Measurements from ENCODE around the gene WIPF2.

Gene WIPF2

DNA sequence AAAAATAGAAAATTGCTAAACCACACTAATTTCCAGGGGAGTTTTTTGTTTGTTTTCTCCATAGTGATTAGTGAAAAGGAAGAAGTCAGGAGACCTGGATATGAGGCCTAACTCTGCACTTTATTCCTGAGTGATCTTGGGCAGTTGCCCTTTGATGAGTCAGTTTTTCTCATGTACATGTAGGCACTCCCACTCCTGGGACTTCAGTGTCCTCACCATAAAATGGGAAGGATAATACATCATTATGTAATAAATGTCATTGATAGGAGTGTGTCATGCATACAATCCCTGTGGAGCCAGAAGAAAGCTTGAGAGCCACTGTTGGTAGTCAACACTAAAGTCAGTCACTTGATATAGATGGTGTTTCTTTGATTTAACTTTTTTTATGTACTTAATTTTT is 32.5 kb downstream of the WIPF2 start:
- peak; percentile 69 for DNase-seq (ENCODE audit: low spot score)

GRCh38 chr17:40253565-40253964 is 34.5 kb downstream of the WIPF2 start:
- no peak for DNase-seq (ENCODE audit: low spot score)

DNA sequence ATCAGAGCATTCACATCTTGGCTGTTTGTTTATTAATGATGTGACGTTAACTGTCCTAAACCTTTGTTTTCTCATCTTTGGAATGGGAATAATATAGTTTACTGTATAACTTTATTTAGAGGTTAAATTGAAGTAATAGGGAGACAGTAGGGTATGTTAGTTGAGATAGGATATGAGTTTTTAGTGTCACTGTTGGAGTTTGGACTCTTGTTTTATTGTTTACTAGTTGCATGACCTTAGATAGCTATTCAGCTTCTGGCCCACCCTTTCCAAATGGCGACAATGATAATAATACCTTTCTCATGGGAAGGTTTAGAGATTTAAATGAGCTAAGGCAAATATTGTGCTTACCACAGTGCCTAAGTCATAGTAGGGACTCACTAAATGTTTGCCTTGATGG is 40.4 kb downstream of the WIPF2 start:
- DNase-seq (ENCODE audit: low spot score): no peak

DNA sequence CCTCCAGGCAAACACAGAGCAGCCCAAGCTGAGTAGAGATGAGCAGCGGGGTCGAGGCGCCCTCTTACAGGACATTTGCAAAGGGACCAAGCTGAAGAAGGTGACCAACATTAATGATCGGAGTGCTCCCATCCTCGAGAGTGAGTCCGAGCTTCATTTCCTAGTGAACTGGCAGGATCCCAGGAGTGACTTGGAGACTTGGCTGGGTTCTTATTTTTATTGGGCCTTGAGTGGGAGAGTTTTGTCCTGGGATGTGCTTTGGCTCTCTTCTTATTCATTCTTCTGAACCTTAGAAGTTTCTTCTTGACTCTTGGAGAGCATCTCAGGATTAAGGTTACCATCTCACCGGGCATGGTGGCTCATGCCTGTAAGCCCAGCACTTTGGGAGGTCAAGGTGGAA is 41.4 kb downstream of the WIPF2 start:
- DNase-seq (ENCODE audit: low spot score): no peak

GRCh38 chr17:40264458-40265185 is 45.5 kb downstream of the WIPF2 start:
- DNase-seq (ENCODE audit: low spot score): no peak

DNA sequence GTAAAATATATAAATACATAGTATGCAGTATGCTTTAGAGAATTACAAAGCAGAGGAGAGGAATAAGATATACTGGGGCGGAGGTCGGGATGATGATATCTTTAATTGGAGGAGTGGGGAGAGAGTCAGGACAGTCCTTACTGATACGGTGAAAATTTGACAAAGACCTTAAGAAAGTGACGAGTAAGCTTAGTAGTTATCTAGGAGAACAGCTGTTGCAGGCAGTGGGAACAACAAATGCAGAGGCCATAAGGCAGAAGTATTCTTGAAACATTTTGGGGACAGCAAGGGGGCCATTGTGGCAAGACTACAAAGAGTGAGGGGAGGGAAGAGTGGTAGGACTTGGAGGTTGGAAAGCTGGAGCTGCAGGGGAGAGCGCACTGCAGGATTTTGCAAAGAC is 46.2 kb downstream of the WIPF2 start:
- no peak for DNase-seq (ENCODE audit: low spot score)

GRCh38 chr17:40266882-40267281 is 47.8 kb downstream of the WIPF2 start:
- no peak for DNase-seq (ENCODE audit: low spot score)

DNA sequence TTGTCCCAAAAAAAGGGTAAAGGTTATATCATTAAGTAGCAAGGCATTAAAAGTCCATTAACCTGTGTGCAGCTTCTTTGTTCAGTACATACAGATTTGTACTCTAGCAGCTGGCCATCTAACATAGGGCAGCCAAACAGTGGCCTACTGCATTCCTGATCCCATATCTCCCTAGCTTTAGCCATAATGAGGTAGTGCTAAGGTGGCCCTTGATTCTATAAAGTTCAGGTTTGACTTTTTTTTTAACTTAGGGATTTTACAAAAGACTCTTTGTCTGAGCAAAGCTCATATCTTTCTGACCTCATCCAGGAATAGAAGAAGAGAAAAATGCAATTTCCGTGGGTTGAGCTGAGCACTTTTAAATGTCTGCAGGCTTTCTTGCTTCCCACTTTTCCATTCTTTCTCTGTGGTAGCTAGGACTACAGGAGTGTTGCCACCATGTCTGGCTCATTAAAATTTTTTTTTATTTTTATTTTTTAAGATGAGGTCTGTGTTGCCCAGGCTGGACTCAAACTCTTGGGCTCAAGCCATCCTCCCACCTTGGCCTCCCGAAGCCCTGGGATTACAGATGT is 49.1 kb downstream of the WIPF2 start:
- no peak for DNase-seq (ENCODE audit: low spot score)

DNA sequence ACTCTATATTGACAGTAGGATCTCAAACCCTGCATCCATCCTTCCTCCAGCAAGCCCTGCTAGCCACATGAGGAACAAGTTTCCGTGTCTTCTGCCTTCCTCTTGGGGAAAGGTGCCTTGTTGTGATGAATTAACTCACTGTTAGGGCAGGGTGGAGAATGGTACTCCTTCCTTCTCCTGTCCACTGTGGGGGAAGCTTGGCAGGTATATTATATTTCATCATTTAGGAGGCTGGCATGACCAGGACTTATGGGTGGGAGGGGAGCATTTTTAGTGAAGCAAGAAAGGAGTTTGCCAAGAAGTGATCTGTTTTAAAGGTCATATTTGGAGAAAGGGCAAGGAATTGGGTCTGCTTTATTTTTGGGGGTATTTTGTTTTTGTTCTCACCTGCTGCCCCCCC is 59.3 kb downstream of the WIPF2 start:
- DNase-seq (ENCODE audit: low spot score): no peak

DNA sequence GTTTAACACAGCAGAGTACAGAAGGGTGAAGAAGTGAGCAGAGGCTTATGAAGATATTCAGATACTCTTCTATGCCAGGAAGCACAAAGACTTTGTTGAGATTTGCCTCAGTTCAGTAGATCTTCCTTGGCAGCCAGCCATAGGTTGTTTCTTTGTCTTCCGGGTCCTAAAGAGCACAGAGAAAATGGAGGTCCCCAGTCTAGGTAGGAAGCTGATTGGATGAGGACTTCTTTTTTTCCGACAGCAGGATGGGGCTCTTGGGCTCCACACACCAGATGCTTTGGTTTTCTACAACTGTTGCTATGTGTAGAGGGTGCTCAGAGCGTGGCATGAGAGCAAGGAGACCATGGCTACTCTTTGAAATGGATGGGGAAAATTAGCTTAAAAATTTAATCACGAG is 60.3 kb downstream of the WIPF2 start:
- no peak for DNase-seq (ENCODE audit: low spot score)

GRCh38 chr17:40281663-40282062 is 62.6 kb downstream of the WIPF2 start:
- no peak for DNase-seq (ENCODE audit: low spot score)

GRCh38 chr17:40283662-40284061 is 64.6 kb downstream of the WIPF2 start:
- DNase-seq (ENCODE audit: low spot score): peak; percentile 71

DNA sequence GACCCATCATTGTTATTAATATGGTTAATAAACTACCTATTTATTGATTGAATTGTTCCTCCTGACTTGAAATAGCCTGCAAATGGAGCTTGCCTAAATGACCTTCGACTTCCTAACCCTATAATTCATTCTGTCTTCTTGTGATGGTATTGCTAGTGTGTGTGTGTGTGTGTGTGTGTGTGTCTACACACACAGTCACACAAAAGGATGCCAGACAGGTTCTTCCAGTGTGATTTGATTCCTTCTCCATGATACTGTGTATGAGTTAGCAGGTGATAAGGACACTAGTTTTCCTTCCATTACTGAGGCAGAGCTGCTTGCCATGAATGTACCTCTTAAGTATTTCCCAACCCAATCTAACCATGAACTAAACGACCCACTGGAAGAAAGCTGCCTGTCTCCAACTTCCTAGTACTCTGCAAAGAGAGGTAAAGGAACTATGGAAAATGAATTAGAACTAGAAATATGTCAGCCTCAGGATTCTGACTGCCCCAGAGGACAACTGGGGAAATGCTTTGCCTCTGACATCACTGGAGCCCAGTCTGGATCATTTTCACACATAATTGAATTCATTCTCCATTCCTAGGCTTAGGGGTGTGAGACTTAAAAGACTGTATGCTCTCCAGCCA is 65.1 kb downstream of the WIPF2 start:
- peak; percentile 78 for DNase-seq (ENCODE audit: low spot score)

DNA sequence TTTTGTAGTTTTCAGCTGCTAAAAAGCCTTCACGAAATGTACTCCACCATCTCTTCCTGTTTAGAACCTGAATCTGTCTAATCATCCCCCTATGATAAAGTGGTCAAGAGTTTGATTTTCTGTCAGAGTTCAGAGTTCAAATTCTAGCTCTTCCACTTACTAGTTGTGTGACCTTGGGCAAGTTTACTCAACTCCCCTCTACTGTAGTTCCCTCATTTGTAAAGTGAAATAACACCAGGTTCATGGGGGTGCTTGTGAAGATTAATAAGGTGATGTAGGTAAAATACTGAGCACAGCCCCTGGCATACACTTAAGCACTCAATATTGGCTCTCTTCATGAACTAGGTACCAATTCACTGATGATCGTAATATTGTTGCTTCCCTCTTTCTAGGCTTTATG is 67.4 kb downstream of the WIPF2 start:
- no peak for DNase-seq (ENCODE audit: low spot score)

- DNase-seq (ENCODE audit: low spot score): no peak
Measured at GRCh38 chr17:40287159-40287493, 68.0 kb downstream of the WIPF2 start.

- peak; percentile 98 for DNase-seq (ENCODE audit: low spot score)
Measured at GRCh38 chr17:40287494-40288369, 68.6 kb downstream of the WIPF2 start, which contains the start of gene CDC6. CDC6 (plus strand) TSS chr17:40287879; CDS start chr17:40289421, 1,542 bp downstream.

DNA sequence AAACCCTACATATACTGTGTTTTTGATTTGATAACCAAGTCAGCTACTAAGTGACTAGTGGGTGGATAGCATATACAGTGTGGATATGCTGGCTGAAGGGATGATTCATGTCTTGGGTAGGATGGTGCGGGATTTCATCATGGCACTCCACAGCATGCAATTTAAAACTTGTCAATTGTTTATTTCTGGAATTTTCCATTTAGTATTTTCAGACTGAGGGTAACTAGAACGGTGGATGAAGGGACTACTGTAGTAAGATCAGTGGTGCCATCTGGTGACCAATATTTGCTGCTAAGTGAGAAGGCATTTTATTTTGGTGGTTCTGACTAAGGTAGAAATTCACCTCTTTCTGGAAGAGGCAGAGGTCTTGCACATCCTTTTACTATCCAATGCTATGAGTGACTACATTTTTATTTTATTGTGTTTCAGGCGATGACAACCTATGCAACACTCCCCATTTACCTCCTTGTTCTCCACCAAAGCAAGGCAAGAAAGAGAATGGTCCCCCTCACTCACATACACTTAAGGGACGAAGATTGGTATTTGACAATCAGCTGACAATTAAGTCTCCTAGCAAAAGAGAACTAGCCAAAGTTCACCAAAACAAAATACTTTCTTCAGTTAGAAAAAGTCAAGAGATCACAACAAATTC is 71.7 kb downstream of the WIPF2 start:
- DNase-seq (ENCODE audit: low spot score): peak; percentile 69

DNA sequence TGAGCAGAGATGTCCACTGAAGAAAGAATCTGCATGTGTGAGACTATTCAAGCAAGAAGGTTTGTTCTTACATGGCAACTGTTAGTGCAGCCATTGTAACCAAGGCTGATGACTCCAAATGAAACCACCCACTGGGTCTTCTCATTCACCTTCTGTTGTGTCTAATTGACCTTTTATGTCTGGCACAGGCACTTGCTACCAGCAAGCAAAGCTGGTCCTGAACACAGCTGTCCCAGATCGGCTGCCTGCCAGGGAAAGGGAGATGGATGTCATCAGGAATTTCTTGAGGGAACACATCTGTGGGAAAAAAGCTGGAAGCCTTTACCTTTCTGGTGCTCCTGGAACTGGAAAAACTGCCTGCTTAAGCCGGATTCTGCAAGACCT is 72.2 kb downstream of the WIPF2 start:
- DNase-seq (ENCODE audit: low spot score): no peak

DNA sequence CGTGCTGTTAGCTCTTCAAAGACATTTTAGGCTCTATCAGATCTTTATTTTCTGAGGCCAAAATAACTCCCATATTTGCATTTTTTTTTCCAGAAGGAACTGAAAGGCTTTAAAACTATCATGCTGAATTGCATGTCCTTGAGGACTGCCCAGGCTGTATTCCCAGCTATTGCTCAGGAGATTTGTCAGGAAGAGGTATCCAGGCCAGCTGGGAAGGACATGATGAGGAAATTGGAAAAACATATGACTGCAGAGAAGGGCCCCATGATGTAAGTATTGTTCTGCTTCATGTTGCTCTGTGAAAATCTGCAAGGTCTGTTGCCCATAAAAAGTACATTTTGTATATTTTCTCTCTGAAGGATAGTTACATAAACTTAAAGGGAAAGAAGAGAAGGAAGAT is 74.3 kb downstream of the WIPF2 start:
- DNase-seq (ENCODE audit: low spot score): no peak

DNA sequence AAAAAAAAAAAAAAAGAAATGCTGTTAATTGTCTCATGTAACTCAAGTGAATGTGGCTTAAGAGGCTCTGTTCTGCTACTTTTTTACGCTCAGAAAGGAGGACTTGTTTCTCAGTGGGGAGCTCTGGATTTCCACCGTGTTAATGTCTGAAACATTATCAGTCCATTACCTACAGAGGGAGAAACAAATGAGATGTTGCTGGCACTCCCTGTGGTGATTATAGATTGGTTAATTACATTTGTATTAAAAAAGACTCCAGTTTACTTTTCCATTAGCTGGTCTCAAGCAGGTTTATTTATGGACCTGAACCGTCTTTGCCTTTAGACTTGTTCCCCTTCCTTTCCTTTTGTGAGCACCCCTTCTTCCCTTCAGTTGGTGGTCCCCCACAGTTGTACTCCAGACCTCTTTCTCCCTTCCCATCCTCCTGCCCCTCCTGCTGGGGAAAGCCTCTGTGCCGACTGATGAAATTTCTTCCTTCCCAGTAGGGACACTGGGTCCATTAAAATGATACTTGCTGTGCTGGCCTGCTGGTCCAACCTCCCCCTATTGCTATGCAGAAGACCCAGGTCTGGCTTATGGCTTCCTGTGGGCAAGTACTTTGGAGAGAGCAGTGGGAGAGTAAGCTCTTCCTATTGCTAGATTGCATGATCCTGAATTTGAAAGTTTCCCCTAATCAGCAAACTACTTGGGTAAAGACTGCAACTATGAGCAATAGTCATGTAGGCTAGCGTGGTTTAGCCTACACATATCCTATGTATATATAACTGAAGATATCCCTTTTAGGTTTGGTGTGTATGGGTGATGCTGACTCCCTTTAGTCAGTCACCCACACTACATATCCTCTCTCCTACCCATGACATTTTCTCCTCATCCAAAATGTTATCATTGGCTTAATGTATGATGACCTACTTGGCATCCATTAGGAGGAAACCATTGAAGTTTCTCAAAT is 76.7 kb downstream of the WIPF2 start:
- no peak for DNase-seq (ENCODE audit: low spot score)

- DNase-seq (ENCODE audit: low spot score): no peak
Measured at GRCh38 chr17:40297511-40297910, 78.4 kb downstream of the WIPF2 start.
